Measurements from ENCODE around the gene TULP4.
"Not testable (repeated sequence)": the region's sequence is repeated elsewhere in the genome, so short reads cannot be mapped to it uniquely, and the experiment has no call there.

Gene TULP4

DNA sequence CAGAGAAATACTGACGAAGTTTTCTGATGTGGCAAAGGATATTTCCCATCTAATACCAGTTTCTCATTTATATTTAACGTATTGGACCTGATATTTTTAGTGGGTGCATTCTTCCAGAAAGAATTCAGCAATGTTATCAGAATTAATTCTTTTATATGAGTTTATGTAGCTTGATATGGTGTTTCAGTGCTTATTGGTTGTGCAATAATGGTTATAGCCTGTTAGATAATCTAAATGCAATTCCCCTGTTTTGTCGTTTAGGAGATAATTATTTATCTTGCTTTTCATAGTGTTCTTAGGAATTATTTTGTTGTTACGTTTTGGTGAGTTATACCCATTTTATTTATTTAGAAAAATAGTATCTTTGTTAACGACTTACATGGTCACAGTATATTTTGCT, 196.2 kb downstream of the TULP4 start:
- no peak for DNase-seq

DNA sequence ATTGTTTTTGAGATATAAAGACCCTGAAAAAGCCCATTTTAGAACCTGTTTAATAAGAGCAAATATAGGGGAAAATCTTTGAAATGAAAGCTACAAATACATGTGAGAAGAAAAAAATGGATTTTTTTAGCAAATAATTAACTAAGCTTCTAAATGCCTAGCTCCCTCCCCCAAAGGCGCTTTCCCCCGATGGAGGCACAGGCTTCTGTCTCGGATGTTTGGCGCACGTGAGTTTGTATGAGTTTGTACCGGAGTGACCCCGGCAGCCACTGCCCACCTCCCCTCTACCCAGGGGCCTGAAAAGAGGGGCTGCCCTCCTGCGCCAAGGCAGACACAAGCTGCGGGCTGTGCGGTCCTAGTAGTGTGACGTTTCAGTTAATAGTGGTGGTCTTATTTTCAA, 197.2 kb downstream of the TULP4 start:
- DNase-seq: no peak

DNA sequence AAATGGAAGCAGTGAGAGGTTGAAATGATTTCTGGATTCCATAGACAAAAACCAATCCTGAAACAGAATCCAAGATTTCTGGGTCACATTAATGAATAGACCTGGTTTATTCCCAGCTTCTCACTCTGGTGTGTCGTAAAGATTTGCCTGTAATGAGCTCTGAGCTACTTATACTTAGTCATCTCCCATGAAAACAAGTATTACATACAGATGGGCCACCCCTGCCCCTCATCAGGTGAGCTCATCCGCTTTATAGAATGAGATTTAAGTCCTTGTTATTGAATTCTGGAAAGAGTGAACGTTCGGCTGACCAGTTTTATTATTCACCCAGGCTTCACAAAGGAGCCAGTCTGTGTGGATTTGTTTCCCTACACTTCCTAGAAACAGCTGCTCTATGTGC, 200.5 kb downstream of the TULP4 start:
- no peak for DNase-seq

DNA sequence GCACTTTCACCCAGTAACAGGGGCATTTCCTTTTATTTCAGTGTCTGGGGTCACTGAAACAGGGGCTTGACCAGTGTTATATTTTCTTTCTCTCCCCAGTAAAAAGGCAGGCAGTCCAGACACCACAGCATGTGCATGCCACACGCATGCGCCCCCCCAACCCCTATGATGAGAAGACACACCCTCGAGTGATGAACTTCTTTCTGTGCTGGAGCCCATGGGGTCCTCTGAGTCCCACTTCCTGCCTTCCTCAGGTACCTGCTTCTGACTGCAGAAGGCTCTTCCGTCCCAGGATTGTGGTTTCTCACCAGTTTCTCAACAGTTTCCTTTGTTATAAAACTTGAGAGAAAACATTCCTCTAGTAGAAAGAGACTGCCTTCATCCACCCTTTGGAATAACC, 201.9 kb downstream of the TULP4 start:
- no peak for DNase-seq

DNA sequence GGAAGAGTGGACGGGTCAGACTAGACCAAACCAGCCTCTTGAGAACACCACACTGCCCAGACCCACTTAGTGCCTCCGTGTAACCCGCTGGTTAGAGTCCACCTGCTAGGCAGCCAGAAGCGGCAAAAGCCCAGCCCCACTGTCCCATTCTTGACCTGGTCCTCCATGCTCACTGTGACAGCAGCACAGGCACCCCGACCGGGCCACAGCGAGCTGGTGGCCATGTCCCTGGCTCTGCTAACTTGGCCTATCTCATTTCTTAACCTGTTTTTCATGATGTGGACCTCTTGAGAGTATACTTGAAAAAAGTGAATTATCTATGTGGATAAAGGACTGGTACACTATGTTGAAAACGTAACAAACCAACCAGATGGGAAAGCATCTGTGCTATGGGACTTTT, 202.7 kb downstream of the TULP4 start:
- DNase-seq: no peak

DNA sequence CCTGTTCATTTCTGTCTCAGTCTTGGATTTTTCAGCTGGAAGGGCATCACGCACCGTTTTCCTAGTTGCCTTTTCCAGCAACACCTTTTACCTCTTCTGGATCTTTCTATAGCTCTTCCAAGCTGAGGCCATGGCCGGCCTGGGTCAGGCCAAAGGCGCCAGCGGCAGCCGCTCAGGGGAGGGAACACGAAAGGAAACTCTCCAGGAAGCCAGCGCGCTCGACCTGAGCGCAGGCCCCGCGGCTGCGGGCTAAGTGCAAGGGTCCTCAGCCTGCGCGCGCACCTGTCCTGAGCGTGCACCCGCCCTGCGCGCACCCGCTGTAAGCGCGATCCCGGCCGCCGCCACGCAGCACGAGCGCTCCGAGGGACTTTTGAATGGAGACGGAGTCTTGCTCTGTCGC, 203.8 kb downstream of the TULP4 start:
- no peak for DNase-seq

DNA sequence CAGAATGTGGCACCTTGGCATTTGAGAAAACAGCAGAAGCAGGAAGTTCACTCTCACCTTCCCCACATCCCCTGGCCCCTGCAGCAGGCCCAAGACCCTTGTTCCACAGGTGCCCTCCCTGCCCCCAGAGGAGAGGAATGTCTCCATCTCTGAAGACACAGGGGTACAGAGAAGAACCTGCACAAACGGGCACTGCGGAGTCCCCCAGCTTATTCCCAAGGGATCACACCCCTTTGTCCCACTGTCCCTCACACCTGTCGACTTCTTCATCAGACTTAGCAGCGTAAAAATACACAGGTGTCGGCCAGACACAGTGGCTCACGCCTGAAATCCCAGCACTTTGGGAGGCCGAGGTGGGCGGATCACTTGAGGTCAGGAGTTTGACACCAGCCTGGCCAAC, 204.8 kb downstream of the TULP4 start:
- DNase-seq: no peak

DNA sequence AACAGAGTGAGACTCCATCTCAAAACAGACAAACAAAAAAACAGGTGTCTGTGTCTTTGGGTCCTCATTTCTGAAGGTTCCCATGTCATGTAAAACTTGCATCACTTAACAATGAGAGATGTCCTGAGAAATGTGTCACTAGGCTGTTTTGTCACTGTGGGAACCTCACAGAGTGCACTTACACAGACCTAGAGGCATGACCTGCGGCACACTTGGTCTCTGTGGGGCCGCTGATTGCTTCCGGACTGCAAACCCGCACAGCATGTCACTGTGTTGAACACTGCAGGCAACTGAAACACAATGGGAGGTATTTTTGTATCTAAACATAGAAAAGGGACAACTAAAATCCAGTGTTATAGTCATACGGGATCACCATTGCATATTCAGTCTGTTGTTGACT, 205.3 kb downstream of the TULP4 start:
- DNase-seq: no peak

DNA sequence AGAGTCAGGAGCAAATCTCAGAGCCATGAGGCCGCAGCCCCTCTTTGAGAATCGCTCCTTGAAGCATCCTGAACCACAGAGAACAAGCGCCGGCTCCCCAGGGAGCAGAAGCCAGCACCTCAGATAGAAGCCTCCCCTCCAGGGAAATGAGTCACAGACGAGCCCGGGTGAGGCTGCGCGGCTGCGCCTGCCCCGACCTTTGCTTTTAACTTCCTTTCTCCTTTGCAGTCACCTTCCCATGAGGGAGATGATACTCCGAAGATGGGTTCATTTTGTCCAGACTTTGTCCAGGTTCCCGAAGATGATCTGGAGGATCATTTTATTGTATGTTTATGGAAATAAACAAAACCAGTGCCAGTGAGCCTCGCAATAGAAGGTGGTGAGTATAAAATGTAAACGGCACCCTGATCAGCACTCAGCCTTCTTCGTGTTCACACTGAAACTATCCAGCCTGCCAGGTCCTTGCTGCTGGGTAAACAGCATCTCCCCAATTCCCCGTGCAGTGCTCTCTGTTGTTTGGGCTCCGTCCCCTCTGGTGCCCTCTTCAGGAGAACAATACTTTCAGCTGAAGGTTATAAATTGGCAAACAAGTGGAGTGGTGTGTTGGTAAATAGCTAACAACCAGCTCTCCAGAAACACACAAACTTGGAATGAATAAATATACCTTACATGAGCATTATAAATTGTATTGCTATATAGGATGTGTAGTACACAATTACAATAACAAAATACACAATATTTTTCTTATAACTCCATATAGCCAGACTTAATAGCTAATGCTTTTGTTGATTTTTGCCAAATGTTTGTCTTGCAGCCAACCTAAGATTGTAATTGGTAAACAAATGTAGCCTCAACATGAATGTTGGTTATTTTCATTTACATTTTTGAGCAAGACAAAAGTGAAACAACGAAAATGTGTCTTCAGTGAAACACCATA, 206.2 kb downstream of the TULP4 start:
- DNase-seq: peak; percentile 80

DNA sequence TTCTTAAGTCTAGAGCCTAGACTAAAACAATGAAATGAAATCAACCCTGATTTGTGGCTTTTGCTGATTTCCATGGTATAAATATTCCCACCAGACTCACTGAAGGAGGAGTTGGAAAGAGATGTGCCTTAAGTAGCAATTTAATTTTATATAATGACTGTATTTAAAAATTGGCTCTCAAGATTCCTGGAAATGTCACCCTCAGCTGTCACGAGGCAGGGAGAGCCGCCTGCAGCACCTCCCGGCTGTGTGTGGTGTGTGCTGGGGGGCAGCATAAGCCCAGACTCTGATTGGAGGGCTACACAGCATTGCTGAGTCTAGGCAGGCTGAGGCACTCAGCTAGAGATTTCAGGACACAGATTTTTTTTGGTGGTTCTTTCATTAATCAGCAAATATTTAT, 207.0 kb downstream of the TULP4 start:
- no peak for DNase-seq

DNA sequence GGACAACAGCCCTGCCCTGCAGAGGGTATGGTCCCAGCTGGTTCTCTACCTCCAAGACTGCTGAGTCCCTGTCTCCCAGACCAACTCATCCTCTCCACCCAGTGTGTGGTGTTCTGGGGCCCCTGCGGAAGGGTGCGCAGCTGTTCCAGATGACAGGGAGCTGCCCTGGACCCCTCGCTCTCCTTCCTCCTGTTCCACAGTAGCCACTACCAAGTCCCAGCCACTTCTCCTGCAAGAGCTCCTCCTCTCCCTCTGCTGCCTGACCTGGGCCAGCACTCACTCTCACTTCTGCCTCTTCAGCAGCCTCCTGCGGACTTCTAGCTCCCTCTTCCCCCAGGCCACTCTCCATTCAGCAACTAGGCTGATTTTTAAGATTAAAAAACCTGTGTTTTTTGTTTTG, 207.5 kb downstream of the TULP4 start:
- no peak for DNase-seq

DNA sequence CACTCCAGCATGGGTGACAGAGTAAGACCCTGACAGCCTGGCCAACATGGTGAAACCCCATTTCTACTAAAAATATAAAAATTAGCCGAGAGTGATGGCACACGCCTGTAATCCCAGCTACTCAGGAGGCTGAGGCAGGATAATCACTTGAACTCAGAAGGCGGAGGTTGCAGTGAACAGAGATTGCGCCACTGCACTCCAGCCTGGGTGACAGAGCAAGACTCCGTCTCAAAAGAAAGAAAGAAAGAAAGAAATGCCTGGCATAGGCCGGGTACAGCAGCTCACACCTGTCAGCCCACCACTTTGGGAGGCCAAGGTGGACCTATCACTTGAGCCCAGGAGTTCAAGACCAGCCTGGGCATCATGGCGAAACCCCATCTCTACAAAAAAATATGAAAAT, 208.7 kb downstream of the TULP4 start:
- not testable (repeated sequence) for DNase-seq

DNA sequence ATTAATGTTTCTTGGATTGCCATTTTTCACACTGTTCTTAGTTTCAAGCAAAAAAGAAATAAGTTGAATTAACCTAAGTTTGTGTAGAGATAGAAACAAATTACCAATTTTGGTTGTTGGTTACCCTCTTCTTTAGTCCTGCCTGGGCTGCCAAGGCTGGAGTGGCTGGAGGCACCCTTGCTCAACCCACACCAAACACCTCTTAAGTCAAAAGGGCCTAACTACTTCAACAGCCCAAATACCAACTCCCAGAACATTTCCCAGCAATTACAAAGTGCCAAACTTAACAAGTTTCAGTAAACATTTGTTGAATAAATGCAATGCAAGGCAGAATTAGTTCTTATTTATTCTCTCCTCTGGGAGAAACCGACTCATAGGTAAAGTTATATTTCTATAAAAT, 209.5 kb downstream of the TULP4 start:
- no peak for DNase-seq

DNA sequence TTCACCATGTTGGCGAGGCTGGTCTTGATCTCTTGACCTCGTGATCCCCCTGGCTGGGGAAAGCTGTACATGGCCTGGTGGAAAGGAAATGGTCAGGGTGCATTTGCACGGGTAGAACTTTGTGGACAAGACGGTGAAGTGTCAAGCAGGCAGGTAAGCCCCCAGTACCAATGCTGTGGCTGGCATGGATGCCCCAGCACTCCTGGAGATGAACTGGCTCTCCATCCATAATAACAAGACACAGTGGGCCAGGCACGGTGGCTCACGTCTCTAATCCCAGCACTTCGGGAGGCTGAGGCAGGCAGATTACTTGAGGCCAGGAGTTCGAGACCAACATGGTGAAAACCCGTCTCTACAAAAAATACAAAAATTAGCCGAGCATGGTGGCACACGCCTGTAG, 210.4 kb downstream of the TULP4 start:
- no peak for DNase-seq

DNA sequence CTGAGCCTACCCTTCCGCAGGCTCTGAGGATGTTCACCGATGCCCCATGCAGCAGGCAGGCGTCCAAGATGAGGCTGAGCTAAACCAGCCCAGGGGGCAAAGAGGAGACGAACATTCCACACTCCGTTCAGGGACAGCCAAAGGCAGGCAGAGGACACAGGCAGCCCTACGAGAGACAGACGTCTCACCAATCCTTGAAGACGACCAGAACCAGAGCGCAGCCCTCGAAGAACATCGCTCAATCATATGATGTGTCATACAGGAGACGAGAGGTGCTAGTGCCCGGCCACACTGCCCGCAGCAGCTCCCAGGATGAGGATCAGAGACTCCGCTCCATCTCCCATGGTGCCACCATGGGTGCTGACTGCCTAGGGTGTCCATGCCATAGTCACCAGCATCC, 212.0 kb downstream of the TULP4 start:
- no peak for DNase-seq

DNA sequence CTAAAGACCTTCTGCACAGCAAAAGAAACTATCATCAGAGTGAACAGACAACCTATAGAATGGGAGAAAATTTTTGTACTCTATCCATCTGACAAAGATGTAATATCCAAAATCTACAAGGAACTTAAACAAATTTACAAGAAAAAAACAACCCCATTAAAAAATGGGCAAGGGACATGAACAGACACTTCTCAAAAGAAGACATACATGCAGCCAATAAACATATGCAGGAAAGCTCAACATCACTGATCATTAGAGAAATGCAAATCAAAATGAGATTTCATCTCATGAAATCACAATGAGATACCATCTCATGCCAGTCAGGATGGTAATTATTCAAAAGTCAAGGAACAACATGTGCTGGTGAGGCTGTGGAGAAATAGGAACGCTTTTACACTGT, 215.6 kb downstream of the TULP4 start:
- DNase-seq: not testable (repeated sequence)

DNA sequence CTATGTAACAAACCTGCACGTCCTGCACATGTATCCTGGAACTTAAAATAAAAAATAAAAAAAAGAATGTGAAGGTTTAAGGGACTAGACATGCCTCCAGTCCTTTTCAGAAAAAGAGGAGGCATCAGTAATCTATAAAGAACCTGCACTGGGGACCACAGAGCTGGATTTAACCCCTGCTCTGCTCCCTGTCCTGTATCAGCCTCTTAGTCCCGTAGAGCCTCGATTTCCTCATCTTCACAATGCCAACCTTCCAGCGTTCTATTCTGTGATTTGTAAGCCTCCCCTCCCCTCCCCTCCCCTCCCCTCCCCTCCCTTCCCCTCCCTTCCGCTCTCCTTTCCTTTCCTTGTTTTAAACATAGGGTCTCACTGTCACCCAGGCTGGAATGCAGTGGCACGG, 216.6 kb downstream of the TULP4 start:
- DNase-seq: no peak

DNA sequence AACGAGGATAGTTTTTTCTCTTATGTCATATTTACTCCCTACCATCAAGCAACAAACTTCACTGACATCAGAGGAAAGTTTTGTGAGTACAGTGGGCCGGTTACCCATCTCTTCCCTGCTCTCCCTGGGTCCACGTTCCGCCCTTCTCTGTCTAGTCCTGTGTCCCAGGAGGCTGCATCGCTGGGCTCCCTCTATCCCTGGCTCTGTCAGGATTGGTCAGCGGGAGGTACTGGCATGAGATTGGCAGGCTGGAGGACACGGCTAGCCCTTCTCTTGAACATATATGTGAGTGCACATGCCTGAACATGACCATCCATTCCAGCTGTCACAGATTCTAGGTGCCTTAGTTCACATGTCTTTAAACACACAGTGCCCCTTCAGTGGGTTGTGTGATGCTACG, 217.4 kb downstream of the TULP4 start:
- DNase-seq: no peak

DNA sequence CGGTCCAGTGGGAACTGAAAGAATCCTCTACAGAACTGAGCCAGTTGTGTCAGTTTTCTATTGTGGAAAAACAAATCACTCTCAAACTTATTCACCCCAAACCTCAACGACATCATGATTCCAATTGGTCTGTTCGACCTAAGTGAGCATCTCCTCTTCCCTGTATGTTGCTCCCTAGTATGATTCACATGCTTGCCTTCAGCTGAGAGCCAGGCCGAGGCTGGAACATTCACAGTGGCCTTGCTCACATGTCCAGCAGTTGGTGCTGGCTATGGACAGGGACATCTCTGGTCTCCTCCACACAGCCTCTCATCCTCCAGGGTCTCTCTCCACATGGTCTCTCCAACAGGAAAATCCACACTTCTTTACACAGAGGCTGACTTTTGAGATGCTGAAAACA, 219.3 kb downstream of the TULP4 start:
- no peak for DNase-seq

DNA sequence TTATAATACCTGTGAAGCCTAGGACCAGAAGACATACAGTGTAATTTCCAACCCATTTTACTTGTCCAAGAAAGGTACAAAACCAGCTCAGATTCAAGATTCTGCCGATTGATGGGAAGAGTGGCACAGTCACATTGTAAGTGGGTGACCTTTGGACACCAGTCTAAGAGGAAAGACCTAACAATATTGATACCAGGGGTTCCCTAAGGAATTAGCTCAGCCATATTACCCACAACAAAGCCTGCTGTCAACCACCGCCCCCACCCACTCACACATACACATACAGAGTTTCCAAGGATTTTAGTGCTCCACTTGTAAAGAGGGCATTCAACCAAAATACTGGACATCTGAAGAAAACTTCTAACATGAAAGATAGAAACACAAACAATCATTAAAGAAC, 219.7 kb downstream of the TULP4 start:
- no peak for DNase-seq

DNA sequence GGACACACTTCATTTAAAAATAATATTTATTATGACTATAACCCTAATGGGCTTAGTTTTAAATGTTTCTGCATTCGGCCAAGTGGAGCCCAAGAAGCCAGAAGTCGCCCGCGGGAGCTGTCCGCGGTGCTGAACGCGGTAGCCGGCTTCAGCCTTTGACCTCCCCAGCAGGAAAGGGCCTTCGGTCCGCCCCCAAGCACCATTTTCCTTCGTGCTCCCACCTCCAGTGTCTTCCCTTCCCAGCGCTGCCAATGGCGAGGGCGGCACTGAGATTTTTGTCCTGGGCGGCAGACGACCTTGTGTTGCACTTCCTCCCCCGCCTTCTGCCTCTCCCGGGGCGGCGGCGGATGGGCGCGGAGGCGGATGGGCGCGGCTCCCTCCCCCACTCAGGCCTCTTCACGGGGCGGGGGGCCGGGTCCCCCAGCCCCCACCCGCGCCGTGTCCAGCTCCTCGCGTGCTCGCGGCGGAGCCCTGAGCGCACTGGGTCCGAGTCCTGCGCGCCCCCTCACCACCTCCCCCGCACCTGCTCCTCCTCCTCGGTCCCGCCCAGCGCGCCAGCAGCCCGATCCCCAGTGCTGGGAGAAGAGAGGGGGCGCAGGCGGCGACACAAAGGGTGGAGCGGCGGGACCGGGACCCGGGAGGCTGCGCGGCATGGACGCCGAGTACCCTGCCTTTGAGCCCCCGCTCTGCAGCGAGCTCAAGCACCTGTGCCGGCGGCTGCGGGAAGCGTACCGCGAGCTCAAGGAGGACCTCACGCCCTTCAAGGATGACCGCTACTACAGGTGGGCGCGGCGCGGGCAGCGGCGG, 224.0 kb downstream of the TULP4 start:
- DNase-seq: peak; percentile 90

DNA sequence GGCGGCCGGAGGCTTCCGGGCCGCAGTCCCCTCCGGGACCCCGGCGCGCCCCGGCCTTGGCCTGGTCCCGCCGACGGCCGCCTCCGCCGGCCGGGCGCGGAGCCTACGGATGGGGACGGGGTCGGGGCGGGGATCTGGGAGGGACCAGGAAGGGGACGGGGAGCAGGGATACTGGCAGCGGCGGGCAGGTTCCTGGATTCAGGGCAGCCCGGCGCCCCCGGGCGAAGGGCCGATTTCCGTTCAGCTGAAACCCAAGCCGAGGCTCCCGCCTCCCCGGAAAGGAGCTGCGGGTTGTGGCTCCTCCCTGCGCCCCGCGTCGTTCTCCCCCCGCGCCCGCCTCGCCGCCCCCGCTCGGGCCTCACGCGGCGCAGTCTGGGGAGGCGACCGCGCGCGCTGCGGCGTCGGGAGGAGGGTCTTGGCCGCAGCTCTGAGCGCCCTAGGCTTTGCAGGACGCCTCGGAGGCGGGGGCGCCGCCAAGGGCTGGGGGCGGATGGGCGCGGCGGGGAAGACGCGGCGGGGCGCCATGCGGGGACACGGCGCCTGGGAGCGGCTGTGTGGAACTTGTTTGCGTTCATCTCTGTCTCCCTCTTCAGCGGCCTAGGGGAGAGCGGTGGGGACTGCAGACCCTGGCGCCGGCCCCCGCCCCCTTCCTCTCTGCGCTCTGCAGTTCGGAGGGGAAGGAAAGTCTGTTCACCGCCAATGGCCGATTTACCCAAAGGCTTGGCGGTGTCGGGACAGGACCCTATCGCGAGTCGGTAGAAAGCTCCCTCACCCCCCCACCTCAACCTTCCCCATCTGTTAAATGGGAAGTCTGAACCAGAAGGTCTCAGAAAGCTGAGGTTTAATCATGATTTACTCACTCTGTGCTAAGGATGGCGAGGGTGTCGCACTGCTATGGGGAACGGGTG, 224.9 kb downstream of the TULP4 start:
- peak; percentile 77 for DNase-seq

DNA sequence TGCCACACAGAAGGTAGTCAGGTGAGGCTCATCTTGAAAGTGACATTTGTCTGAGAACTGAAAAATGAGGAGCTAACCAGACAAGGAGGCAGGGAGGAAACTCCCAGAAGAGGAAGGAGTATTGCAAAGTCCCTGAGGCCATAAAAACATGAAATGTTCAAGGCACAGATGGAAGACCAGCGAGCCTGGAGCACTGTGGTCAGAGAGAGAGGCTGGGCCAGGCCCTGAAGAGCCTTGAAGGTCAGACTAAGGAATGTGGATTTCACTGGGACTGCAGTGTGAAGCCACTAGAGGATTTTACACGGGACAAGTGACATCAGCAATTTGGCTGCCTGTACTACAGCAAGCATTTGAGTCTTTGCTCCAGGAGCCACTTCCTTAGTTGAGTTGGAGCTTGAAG, 226.5 kb downstream of the TULP4 start:
- DNase-seq: no peak
